Fibroblast of the conjunctiva (primary cell): ENCODE results near the gene GNA12.
"Not testable (repeated sequence)": the region's sequence is repeated elsewhere in the genome, so short reads cannot be mapped to it uniquely, and the experiment has no call there.

Experiments used
- DNase-seq: peaks from one replicate; pipeline ENCODE4 v3.0.0-alpha.2; 2010; ENCODE audit warnings: low read depth

Gene GNA12

DNA sequence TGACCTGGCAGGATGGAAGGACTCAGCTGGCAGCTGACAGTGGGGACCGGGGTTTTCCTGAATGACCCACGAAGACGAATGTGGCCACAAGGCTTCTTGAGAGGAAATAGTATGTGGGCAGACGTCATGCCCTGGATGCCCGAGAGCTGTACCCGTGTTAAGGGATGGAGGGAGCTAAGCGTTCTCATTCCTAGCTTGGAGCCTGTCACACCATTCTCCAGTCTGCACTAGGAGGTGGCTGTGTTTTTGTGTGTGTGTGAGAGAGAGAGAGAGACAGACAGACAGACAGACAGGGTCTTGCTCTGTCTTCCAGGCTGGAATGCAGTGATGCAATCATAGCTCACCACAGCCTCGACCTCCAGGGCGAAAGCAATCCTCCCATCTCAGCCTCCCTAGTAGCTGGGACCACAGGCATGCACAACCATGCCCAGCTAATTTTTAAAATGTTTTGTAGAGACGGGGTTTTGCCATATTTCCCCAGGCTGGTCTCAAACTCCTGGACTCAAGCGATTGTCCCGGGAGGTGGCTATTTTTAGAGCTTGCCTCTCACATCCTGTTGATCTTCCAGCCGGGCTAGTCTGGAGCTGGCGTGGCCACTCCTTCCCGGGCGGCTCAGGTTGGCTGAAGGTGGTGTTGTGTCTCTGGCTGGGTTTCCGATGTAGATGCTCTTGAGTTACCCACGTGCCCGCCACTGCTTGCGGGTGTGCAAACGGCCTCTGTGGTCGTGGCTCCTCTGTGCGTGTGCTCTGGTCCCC, 154.0 kb downstream of the GNA12 start:
- DNase-seq: no peak

DNA sequence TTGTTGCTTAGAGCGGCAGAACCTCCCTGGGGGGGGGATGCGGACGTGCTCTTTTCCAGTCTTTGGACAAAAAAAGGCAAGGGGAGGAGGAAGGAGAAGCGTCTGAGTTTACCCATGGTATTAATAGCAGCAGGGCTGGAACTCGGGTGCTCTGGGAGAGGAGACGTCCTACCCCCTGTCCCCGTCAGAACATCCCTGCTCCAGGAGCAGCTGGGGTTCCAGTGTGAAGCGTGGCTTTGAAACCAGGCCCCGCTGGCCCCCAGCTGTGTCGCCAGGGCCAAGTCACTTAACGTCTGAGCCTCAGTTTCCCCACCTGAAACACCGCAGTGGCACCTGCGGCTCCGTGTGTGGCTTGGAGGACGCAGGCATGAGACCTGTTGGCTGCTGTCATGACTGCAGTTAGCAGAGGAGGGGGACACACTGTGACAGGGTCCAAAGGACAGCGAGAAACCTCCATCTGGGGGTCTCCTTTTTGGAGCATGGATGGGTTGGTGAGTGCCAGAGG, 154.7 kb downstream of the GNA12 start:
- no peak for DNase-seq

DNA sequence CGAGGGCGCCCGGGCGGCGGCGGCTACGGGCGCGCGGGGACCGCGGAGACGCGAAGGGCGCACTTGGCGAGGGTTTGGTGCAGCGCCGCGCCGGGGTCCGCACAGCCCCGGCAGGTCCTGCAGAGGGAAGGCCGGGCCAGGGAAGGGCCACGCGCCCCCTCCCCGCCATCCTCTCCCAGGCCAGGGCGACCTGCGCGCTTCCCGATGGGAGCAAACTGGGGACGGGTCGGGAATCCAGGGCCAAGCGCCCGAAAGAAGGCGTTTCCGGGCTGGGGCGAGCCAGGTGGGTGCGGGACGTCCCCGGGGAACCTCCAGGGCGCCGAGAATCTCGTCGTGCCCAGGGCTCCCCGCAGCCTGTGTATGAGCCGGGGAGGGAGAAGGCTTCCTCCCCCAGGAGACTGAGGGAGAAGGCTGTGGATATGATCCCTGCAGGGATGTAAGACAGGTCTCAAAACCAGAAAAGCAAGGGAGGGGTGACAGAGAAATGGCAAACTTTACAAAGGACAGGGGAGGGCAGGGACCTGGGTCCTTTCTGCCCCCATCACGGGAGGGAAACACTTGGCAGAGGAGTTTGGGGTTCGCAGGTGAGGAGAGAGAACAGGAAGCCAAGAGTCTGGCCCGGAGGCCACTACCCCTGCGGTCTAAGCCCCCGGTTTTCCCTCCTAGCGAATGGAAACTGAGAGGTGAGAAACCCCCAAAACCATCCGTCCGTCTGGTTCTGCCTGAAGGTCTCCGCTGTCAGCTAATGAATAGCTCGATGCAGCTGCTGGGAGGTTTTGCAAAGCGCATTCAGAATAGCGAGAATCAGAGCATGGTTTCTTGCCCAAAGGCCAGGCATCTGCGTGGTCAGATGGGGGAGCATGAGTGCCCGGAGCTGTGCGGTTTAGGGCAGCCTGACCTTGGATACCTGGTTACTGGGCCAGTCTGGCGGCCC, 155.4 kb downstream of the GNA12 start:
- DNase-seq: no peak

DNA sequence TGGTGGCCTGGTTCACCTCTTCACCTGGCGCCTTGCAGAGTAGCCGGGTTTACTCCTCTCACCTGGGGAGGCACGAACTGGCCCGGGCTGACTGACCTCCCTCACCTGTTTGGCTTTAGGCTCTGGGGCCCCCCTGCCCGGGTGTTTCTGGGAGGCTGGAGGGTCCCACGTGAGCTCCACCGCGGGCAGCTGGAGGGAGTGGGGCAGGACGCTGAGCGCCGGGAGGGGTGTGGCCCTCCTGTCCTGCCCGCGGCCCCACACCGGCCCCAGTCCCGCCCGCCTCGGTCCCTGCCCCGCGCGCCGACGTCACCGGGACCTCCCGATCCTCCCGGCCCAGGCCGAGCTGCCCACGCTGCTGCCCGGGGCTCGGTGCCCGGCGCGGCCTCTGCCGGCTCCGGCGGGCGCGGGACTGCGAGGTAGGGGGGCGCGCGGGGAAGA, 156.2 kb downstream of the GNA12 start, which contains the start of gene AMZ1:
TSS of gene AMZ1 (plus strand) at position 322 of the 438 bp plus-strand sequence. CDS start 12,250 bp downstream, outside the sequence.
- no peak for DNase-seq

DNA sequence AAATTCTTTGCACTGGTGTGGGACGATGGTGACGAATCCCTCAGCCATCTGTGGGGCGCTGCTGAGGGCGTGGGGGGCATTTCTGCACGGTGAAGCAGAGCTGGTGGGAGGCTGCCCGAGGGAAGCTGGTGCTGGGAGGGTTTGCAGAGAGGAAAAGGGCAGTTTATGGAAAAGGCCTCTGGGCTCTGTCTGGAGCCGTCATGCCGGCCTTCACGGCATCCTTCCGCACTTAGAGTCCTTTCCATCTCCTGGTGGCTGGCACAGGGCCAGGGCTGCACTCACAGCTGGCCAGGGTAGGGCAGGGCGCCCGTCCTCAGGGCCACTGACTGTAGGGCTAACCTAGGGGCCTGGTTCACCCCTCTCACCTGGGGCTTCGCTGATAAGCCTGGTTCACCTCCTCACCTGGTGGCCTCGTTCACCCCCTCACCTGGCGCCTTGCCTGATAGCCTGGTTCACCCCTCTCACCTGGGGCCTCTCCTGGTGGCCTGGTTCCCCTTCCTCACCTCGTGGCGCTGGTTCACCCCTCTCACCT, 156.7 kb downstream of the GNA12 start:
- DNase-seq: no peak

DNA sequence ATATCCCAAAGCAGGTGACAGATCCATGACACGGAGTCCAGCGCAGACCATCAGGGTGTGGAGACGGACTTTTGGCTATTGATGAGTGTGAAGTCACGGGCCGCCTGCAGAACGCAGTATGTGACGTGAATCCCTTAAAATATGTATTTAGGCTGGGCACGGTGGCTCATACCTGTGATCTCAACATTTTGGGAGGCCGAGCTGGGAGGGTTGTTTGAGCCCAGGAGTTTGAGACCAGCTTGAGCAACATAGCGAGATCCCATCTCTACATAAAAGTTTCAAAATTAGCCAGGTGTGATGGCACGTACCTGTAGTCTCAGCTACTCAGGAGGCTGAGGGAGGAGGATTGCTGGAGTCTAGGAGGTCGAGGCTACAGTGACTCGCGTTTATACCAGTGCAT, 158.0 kb downstream of the GNA12 start:
- DNase-seq: no peak

DNA sequence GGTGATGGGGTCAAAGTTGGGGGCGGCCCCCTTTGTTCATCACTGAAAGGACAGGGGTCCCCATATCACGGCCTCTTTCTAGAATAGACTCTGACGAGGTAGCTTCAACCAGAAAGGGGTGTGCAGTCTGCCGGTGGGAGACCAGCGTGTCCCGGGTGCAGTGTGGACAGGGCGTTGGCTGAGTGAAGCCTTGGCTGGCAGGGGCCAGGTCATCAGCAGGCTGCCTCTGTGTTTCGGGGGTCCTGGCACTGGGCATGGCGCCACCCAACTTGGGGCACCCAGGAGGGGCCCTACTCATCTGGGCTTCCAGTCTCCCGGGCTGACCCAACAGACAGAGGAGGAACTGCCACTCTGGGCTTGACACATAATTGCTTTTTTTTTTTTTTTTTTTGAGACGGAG, 159.6 kb downstream of the GNA12 start:
- DNase-seq: no peak

DNA sequence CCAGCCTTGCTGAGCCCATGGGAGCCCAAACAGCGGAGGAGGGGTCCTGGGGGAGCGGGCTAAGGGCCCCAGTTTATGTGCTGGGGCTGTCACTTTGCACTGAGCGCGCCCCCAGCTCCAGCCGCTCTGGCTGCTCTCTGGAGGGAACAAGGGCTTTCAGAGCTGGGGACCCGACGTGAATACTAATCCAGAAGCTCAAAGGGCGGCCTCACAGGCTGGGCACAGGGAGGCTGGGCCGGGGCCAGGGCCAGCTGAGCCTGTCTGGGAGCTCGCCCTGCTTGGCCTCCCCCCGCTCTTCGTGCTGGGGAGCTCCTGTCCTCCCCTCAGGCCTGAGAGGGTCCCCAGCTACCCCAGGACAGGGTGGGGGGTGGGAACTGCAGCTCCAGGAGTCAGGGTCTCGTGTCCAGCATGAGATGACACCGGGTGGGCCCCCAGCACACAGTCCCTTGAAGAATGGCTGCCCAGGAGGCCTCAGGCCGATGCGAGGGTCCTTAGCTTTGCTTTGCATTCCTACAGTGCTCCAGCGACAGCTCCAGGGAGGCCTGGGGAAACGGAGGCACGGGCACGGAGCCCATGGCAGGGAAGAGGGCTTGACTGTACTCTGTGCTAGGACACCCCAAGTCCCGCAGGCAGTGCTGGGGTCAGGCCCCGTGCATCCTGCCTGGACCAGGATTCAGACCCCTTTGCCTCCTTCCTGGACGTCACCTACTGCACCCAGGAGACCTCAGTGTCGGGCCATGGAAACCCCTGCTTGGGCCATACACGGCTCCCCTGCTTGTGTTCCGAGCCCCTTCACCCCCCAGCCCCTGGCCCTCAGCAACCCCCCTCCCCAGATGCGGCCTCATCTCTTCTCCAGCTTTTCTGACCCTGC, 161.9 kb downstream of the GNA12 start:
- no peak for DNase-seq

DNA sequence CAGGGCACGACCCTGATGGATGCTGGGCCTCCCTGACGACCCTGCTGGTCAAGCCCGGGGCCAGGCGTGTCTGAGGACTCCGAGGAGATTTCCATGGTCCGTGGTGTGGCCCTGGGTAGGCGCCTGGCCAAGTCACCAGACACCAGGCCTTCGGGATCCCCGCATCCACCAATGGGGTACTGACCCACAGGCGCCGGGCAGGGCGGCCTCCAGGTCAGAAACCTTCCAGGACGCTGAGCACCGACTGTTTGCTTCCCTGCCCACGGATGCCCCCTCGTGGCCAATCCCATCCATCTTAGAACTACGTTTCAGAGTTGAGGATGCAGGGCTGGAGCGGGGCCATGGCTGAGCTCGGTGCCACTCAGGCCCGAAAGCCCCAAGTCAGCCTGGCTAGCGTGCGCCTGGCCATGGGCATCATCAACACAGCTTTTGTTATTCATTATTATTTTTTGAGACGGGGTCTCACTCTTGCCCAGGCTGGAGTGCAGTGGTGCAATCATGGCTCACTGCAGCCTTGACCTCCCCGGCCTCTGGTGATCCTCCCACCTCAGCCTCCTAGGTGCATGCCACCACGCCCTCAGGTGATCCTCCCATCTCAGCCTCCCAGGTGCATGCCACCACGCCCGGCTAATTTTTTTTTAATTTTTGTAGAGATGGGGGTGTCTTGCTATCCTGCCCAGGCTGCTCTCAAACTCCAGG, 163.2 kb downstream of the GNA12 start:
- peak; percentile 34 for DNase-seq

DNA sequence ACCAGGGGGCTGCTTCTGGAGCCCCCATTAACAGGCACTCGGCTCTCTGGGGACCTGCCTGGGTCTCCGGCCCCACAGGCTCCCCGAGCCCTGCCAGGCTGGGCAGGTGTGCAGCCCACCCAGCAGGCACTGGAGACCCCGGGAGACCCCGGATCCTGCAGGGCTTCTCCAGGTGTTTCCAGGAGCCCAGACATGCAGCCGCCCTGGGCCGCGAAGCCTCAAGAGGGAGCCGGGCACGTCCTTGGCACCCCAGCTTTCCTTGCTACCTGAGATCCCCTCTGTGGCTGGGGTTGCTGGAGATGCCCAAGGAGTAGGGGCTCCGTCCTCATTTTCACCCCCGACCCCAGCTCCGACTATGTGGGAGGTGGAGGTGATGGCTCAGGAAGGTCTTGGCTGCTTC, 163.9 kb downstream of the GNA12 start:
- DNase-seq: no peak

DNA sequence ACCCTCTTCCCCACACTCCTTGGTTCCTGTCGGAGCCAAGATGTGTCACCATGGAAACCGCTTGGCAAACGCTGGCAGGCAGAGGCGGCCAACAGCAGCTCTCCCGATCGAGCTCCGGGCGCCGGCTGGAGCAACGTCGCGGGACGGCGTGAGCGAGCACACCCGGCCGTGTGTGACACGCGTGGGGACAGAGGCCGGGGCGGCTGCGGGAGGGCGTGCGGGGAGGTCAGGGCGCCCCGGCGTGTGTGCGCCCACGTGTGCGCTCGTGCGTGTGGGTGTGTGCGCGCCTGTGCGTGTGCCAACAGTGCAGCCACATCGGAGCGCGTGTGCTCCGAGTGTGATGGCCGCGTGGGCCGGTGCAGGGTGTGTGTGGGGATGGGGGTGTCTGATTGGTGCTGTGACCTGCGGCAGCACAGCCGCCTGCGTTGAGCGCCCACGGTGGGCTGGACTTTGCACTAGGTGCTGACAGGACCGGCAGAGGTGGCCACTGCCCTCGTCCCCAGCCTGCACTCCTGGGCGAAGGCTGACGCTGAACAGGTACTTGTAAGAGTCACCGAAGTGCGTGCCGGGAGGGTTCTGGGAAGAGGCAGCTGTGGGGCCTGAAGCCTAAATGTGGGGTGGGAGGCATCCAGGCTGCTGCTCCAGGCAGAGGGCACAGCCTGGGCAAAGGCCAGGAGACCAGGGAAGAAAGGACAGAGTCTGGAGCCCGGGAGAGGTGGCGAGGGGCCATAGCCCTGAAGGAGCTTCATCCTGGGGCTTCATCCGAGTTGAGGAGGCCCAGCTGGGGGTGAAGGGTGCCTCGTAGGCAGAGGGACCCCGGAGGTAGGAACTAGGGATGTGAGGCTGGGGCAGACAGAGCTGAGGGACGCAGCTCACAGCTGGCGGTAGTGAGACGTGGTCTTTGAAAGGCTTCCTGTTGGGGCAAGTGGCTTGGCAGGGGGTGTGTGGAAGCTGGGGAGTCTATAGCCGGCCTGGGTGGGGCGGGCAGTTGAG, 164.7 kb downstream of the GNA12 start:
- DNase-seq: not testable (repeated sequence)

DNA sequence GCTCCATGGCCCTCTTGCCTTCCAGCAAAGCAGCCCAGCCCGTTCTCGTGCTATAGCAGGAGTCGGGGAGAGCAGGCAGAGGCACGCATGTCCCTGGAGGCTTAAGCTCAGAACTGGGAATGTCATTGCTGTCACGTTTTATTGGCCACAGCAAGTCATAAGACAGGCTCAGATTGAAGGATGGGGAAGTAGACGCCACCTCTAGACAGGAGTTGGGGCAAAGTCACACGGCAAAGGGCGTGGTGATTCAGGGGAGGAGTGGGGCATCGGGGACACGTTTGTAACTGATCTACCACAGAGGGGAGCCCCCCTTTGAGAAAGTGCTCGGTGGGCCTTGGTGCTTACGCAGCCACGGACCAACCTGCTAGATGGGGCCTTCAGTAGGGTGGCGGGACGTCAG, 165.7 kb downstream of the GNA12 start:
- not testable (repeated sequence) for DNase-seq
